ENCODE data around the gene CCDC3. TPM values are rescaled to one million over a fixed set of nuclear protein-coding genes. Genes with fewer than 3 reads are reported as not detected.
"Not testable (repeated sequence)": the region's sequence is repeated elsewhere in the genome, so short reads cannot be mapped to it uniquely, and the experiment has no call there.

CCDC3 gene
- total RNA-seq, 1 donor from 2014 or later: 0.13 TPM

GRCh38 chr10:12877150-12877549, 124.4 kb downstream of the CCDC3 start:
- DNase-seq (ENCODE audit: low spot score): no peak
- H3K9me3 Mint-ChIP-seq: no peaks in the 10 kb centered on the region
- peaks cover 8% of the 10 kb centered on the region for H3K27me3 Mint-ChIP-seq (ENCODE audit: insufficient read depth)
- H3K36me3 Mint-ChIP-seq (ENCODE audit: low read depth): no peaks in the 10 kb centered on the region
- H3K4me3 Mint-ChIP-seq: no peak overlapping the region
- no peak overlapping the region for H3K27ac Mint-ChIP-seq
- intact Hi-C loops (cut with micrococcal nuclease): no loop called here
- no peaks in the 10 kb centered on the region for H3K4me1 Mint-ChIP-seq (ENCODE audit: low read depth)

GRCh38 chr10:12876266-12876665, 125.2 kb downstream of the CCDC3 start:
- Mint-ChIP-seq H3K27me3 (ENCODE audit: insufficient read depth) (peaks cover 8% of the 10 kb centered on the region), H3K36me3 (ENCODE audit: low read depth) (no peaks in the 10 kb centered on the region), H3K4me3 (no peak overlapping the region), H3K27ac (no peak overlapping the region), H3K4me1 (ENCODE audit: low read depth) (no peaks in the 10 kb centered on the region), H3K9me3 (no peaks in the 10 kb centered on the region)
- no peak for DNase-seq (ENCODE audit: low spot score)
- intact Hi-C loops (cut with micrococcal nuclease): no loop called here

DNA sequence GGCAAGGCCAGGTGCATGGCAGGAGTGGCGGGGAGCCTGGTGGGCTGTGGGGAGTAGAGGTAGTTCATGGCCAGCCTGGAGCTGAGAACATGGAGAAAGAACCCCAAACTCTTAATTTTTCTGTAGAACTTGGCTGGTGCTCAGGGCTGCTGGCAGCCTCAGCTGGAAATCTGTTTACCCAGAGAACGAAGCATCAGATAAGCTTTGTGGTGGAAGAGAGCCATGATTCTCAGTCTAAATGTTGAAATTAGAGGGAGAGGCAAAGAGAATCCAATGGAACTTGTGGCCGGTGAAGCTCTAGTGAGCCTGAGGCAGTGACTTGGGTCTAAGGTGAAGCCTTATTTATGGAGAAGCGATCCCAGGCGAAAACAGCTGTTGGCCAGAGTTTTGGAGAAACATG, 126.4 kb downstream of the CCDC3 start:
- H3K9me3 Mint-ChIP-seq: no peaks in the 10 kb centered on the region

GRCh38 chr10:12874501-12874900, 127.0 kb downstream of the CCDC3 start:
- Mint-ChIP-seq H3K4me3 (no peak overlapping the region), H3K36me3 (ENCODE audit: low read depth) (no peaks in the 10 kb centered on the region), H3K4me1 (ENCODE audit: low read depth) (no peaks in the 10 kb centered on the region), H3K9me3 (no peaks in the 10 kb centered on the region), H3K27me3 (ENCODE audit: insufficient read depth) (peaks cover 3% of the 10 kb centered on the region), H3K27ac (no peak overlapping the region)
- no peak for DNase-seq (ENCODE audit: low spot score)
- intact Hi-C loops (cut with micrococcal nuclease): no loop called here

More for the DNA sequence above, 126.4 kb downstream of the CCDC3 start:
- Mint-ChIP-seq H3K4me3 (no peak overlapping the region), H3K27ac (no peak overlapping the region), H3K27me3 (ENCODE audit: insufficient read depth) (peaks cover 7% of the 10 kb centered on the region), H3K36me3 (ENCODE audit: low read depth) (no peaks in the 10 kb centered on the region), H3K4me1 (ENCODE audit: low read depth) (no peaks in the 10 kb centered on the region)
- DNase-seq (ENCODE audit: low spot score): no peak
- intact Hi-C loops (cut with micrococcal nuclease): no loop called here

DNA sequence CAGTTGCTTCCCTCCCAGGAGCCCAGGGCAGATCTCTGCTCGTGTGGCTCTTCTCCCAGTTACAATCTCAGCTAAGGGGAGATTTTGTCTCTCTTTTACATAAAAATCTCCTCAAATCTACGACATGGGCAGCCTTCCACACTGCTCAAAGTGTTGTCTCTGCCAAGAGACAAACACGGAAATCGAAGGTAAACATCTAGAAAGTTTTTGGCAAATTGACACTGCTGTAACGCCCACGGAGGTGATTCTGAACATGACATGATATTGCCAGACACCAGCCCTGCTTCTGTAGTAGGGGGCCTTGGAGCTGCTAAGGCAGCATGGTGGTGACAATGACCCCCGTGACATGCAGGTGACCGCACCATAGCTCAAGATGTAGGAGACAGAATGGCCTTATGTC, 128.3 kb downstream of the CCDC3 start:
- no peaks in the 10 kb centered on the region for H3K36me3 Mint-ChIP-seq (ENCODE audit: low read depth)
- no peaks in the 10 kb centered on the region for H3K4me1 Mint-ChIP-seq (ENCODE audit: low read depth)
- intact Hi-C loops (cut with micrococcal nuclease): no loop called here
- H3K27me3 Mint-ChIP-seq (ENCODE audit: insufficient read depth): no peaks in the 10 kb centered on the region
- no peak overlapping the region for H3K4me3 Mint-ChIP-seq
- H3K27ac Mint-ChIP-seq: no peak overlapping the region
- H3K9me3 Mint-ChIP-seq: no peaks in the 10 kb centered on the region
- no peak for DNase-seq (ENCODE audit: low spot score)

DNA sequence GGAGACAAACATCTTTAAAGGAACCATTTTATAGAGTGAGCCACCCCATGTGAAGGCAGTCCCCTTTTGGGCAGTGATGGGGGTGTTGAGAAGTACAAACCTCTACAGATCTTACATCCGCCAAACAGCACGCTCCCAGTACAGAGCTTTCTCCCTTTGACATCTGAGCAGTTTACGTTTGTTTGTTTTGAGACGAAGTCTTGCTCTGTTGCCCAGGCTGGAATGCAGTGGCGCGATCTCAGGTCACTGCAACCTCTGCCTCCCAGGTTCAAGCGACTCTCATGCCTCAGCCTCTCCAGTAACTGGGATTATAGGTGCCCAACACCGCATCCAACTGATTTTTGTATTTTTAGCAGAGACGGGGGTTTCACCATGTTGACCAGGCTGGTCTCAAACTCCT, 128.9 kb downstream of the CCDC3 start:
- intact Hi-C loops (cut with micrococcal nuclease): no loop called here
- no peak overlapping the region for H3K4me3 Mint-ChIP-seq

GRCh38 chr10:12869427-12869826, 132.1 kb downstream of the CCDC3 start:
- intact Hi-C loops (cut with micrococcal nuclease): no loop called here
- H3K9me3 Mint-ChIP-seq: no peaks in the 10 kb centered on the region
- no peak for DNase-seq (ENCODE audit: low spot score)
- H3K4me1 Mint-ChIP-seq (ENCODE audit: low read depth): no peaks in the 10 kb centered on the region
- no peak overlapping the region for H3K27ac Mint-ChIP-seq
- no peak overlapping the region for H3K4me3 Mint-ChIP-seq
- peaks cover 2% of the 10 kb centered on the region for H3K27me3 Mint-ChIP-seq (ENCODE audit: insufficient read depth)
- no peaks in the 10 kb centered on the region for H3K36me3 Mint-ChIP-seq (ENCODE audit: low read depth)

More for the DNA sequence above, 128.9 kb downstream of the CCDC3 start:
- no peak for DNase-seq (ENCODE audit: low spot score)
- H3K27me3 Mint-ChIP-seq (ENCODE audit: insufficient read depth): no peaks in the 10 kb centered on the region
- H3K27ac Mint-ChIP-seq: no peak overlapping the region
- no peaks in the 10 kb centered on the region for H3K9me3 Mint-ChIP-seq
- H3K4me1 Mint-ChIP-seq (ENCODE audit: low read depth): no peaks in the 10 kb centered on the region
- H3K36me3 Mint-ChIP-seq (ENCODE audit: low read depth): no peaks in the 10 kb centered on the region

DNA sequence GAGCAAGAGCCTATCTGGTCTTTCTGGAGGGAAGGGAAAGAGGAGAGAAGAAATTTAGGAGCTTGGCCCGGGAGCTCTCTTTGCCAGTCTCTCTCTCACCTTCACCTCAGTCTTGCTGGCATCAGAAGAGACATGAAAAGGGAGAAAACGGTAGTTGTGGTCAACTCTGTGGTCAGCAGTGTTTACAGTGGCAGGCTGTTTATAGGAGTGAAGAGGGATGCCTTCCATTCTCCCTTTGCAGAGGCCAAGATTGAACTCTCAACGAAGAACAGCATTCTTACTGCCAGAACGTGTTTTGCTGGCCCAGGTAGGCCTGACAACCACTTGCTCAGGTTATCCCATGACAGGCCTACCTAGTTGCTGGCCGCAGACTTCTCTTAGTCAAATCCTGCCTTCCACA, 133.3 kb downstream of the CCDC3 start:
- H3K9me3 Mint-ChIP-seq: no peaks in the 10 kb centered on the region
- peaks cover 2% of the 10 kb centered on the region for H3K27me3 Mint-ChIP-seq (ENCODE audit: insufficient read depth)
- no peak for DNase-seq (ENCODE audit: low spot score)

GRCh38 chr10:12865515-12865914, 136.0 kb downstream of the CCDC3 start:
- H3K27ac Mint-ChIP-seq; intact Hi-C loops (cut with micrococcal nuclease); H3K36me3 Mint-ChIP-seq (ENCODE audit: low read depth); DNase-seq (ENCODE audit: low spot score); H3K4me1 Mint-ChIP-seq (ENCODE audit: low read depth); H3K4me3 Mint-ChIP-seq; H3K27me3 Mint-ChIP-seq (ENCODE audit: insufficient read depth); H3K9me3 Mint-ChIP-seq: not testable (repeated sequence)

More for the DNA sequence above, 133.3 kb downstream of the CCDC3 start:
- intact Hi-C loops (cut with micrococcal nuclease): no loop called here
- Mint-ChIP-seq H3K4me1 (ENCODE audit: low read depth) (no peaks in the 10 kb centered on the region), H3K36me3 (ENCODE audit: low read depth) (no peaks in the 10 kb centered on the region), H3K27ac (no peak overlapping the region), H3K4me3 (no peak overlapping the region)

DNA sequence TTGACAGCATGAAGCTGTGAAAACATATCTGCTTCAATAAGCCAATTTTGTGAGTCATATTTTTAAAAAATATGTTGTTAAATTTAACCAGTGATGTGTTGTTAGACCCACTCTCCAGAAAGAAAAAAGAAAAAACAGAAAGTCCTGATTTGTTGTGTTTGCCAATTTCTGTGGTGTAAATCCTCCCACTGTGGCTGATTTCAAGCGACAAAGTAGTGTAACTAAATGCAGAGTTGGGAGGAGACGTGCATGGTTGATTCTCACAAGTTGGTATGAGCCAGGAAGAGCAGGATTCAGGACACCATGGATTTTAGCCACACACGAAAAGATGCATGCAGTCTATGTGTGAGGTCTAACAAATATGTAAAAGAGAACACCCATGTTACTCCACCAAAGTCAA, 139.1 kb downstream of the CCDC3 start:
- Mint-ChIP-seq H3K4me3 (no peak overlapping the region), H3K4me1 (ENCODE audit: low read depth) (no peaks in the 10 kb centered on the region), H3K36me3 (ENCODE audit: low read depth) (no peaks in the 10 kb centered on the region), H3K27me3 (ENCODE audit: insufficient read depth) (peaks cover 13% of the 10 kb centered on the region), H3K27ac (no peak overlapping the region), H3K9me3 (no peaks in the 10 kb centered on the region)
- no peak for DNase-seq (ENCODE audit: low spot score)
- intact Hi-C loops (cut with micrococcal nuclease): no loop called here

- Mint-ChIP-seq H3K9me3 (no peaks in the 10 kb centered on the region), H3K27ac (no peak overlapping the region), H3K4me1 (ENCODE audit: low read depth) (no peaks in the 10 kb centered on the region), H3K27me3 (ENCODE audit: insufficient read depth) (peaks cover 12% of the 10 kb centered on the region), H3K36me3 (ENCODE audit: low read depth) (no peaks in the 10 kb centered on the region), H3K4me3 (no peak overlapping the region)
- DNase-seq (ENCODE audit: low spot score): no peak
- intact Hi-C loops (cut with micrococcal nuclease): no loop called here
Measured at GRCh38 chr10:12854988-12855387, 146.5 kb downstream of the CCDC3 start.

DNA sequence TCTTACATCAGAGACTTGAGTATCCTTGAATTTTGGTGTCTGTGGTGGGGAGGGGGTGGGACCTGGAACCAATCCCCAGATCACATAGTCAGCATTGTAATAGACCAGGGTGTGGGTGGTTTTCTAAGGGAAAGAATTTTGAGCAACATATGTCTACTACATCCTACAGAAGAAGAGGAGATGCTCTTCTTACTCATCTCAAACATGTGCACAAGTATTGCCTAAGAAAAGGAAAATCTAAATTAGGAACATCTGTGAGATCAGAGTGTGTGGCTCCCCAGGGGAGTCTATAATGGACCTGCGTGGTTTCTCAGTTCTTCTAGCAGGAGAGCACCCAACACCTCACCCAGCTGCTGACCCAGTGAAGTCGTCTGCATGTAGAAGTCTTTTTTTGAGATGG, 148.8 kb downstream of the CCDC3 start:
- no peaks in the 10 kb centered on the region for H3K36me3 Mint-ChIP-seq (ENCODE audit: low read depth)
- no peaks in the 10 kb centered on the region for H3K4me1 Mint-ChIP-seq (ENCODE audit: low read depth)
- H3K4me3 Mint-ChIP-seq: no peak overlapping the region
- intact Hi-C loops (cut with micrococcal nuclease): no loop called here
- no peak overlapping the region for H3K27ac Mint-ChIP-seq
- H3K27me3 Mint-ChIP-seq (ENCODE audit: insufficient read depth): peaks cover 3% of the 10 kb centered on the region
- DNase-seq (ENCODE audit: low spot score): no peak
- H3K9me3 Mint-ChIP-seq: no peaks in the 10 kb centered on the region

GRCh38 chr10:12849319-12850181, 152.0 kb downstream of the CCDC3 start:
- Mint-ChIP-seq H3K4me3 (no peak overlapping the region), H3K9me3 (no peaks in the 10 kb centered on the region), H3K27ac (no peak overlapping the region), H3K36me3 (ENCODE audit: low read depth) (no peaks in the 10 kb centered on the region), H3K4me1 (ENCODE audit: low read depth) (no peaks in the 10 kb centered on the region), H3K27me3 (ENCODE audit: insufficient read depth) (peaks cover 6% of the 10 kb centered on the region)
- intact Hi-C loops (cut with micrococcal nuclease): no loop called here
- no peak for DNase-seq (ENCODE audit: low spot score)

Measured in activated T-helper 1 cell treated with anti-CD3 and anti-CD28 coated beads, Interleukin-12 subunit alpha, Interleukin-12 subunit beta, Interleukin-2, Interleukin-4 antibody, amounts not matched to agents 30 ng/mL and 10 ng/mL and 1 ng/mL, durations not matched to agents 14 hours and 24 hours and 36 hours (primary cell).